ENCODE results near the gene CTNNA2. TPM values are rescaled to one million over a fixed set of nuclear protein-coding genes. Genes with fewer than 3 reads are reported as not detected.

The CTNNA2 gene
- total RNA-seq, 1 experiment from 2014 or later: 5.5 TPM

DNA sequence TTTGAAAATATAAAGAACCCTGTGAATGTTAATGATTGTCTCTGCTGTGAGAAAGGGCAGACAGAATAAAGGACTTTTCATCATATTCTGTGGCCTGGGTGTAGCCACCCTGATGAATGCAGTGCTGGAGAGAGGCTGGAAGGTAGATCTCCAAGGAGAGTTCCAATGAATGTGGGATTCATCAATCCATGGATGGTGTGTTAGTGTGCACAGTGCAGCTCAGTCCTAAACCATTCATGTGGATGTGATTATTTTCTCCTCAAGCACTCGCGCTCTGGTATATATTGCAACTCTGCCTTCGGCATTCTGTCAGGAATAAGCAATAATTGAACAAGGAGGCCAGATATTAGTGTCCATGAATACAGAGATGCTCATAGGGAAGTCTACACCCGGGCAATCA, 744.6 kb downstream of the CTNNA2 start:
- no peak overlapping the region for H2AK5ac ChIP-seq (ENCODE audit: insufficient read length, low read length)
- H4K91ac ChIP-seq (ENCODE audit: insufficient read length, low read depth, low read length): no peak overlapping the region
- H3K79me1 ChIP-seq (ENCODE audit: insufficient read depth, low read depth, low read length, poor library complexity, severe bottlenecking): no peaks in the 10 kb centered on the region
- DNase-seq: no peak
- H3K27ac ChIP-seq (ENCODE audit: insufficient read length, low read depth, low read length): no peak overlapping the region
- no peaks in the 10 kb centered on the region for H3K36me3 Mint-ChIP-seq (ENCODE audit: insufficient read depth in 1 of 3, low read depth in 3 of 3)
- H3K14ac ChIP-seq (ENCODE audit: insufficient read depth, low read length): no peak overlapping the region
- no peak overlapping the region for H2BK15ac ChIP-seq (ENCODE audit: low read depth, low read length)
- no peak overlapping the region for H2BK20ac ChIP-seq (ENCODE audit: low read depth, low read length, poor library complexity, severe bottlenecking)
- H3K27me3 ChIP-seq (ENCODE audit: insufficient read depth, low read length): no peaks in the 10 kb centered on the region
- no peaks in the 10 kb centered on the region for H4K20me1 ChIP-seq (ENCODE audit: control insufficient read depth, insufficient read depth, insufficient read length)
- H3K9me3 ChIP-seq (ENCODE audit: control insufficient read depth, low read depth, low read length): no peaks in the 10 kb centered on the region
- no peaks in the 10 kb centered on the region for H3K9me3 Mint-ChIP-seq
- no CpG with 5 or more reads among the region's 4 CpGs for WGBS (ENCODE audit: extremely low coverage, insufficient read length, low lambda C conversion rate)
- H2BK5ac ChIP-seq (ENCODE audit: insufficient read length, low read length): no peak overlapping the region
- H2AFZ ChIP-seq (ENCODE audit: low read length): no peak overlapping the region
- H3K23me2 ChIP-seq (ENCODE audit: insufficient read length, low read depth, low read length, poor library complexity, severe bottlenecking): no peaks in the 10 kb centered on the region
- no peaks in the 10 kb centered on the region for H3K4me1 ChIP-seq (ENCODE audit: insufficient read depth, low read length)
- no peak overlapping the region for H3K27ac Mint-ChIP-seq
- no peaks in the 10 kb centered on the region for H3K79me2 ChIP-seq (ENCODE audit: insufficient read depth, low read length)
- no peak overlapping the region for H3K18ac ChIP-seq (ENCODE audit: insufficient read length, low read depth, low read length)
- no peak overlapping the region for H3K4me3 Mint-ChIP-seq
- H3K9ac ChIP-seq (ENCODE audit: extremely low read depth, insufficient read length, low read length): no peak overlapping the region
- H3K4me1 Mint-ChIP-seq: peaks cover 5% of the 10 kb centered on the region in 2 experiments
- H3K27me3 Mint-ChIP-seq (ENCODE audit: low read depth): no peaks in the 10 kb centered on the region; the same call in 1 of the 2 replicates
- no peak overlapping the region for H3K56ac ChIP-seq (ENCODE audit: insufficient read length, low read depth, low read length)
- H3T11ph ChIP-seq (ENCODE audit: low read length): no peak overlapping the region
- H3K4ac ChIP-seq (ENCODE audit: low read depth, low read length): no peak overlapping the region
- no peak overlapping the region for H2BK120ac ChIP-seq (ENCODE audit: low read depth, low read length, poor library complexity, severe bottlenecking)
- no peak overlapping the region for H4K8ac ChIP-seq (replicated peaks; ENCODE audit: insufficient read length, low read depth, low read length)
- no peak overlapping the region for H2BK12ac ChIP-seq (ENCODE audit: insufficient read length, low read depth, low read length)
- H3K4me2 ChIP-seq (ENCODE audit: insufficient read depth, insufficient read length, low read length): no peak overlapping the region
- TF ChIP-seq, protein P1, sequence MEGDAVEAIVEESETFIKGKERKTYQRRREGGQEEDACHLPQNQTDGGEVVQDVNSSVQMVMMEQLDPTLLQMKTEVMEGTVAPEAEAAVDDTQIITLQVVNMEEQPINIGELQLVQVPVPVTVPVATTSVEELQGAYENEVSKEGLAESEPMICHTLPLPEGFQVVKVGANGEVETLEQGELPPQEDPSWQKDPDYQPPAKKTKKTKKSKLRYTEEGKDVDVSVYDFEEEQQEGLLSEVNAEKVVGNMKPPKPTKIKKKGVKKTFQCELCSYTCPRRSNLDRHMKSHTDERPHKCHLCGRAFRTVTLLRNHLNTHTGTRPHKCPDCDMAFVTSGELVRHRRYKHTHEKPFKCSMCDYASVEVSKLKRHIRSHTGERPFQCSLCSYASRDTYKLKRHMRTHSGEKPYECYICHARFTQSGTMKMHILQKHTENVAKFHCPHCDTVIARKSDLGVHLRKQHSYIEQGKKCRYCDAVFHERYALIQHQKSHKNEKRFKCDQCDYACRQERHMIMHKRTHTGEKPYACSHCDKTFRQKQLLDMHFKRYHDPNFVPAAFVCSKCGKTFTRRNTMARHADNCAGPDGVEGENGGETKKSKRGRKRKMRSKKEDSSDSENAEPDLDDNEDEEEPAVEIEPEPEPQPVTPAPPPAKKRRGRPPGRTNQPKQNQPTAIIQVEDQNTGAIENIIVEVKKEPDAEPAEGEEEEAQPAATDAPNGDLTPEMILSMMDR (conservative IDR thresholded peaks at IDR 0.05): no peak
- no peak overlapping the region for H4K5ac ChIP-seq (ENCODE audit: insufficient read length, low read depth, low read length)
- no peak overlapping the region for H3K23ac ChIP-seq (ENCODE audit: insufficient read length, low read depth, low read length)

Measured in H9 (cell line).